Fibroblast of the aortic adventitia (primary cell): ENCODE measurements around the gene CCDC9B. TPM values are rescaled to one million over a fixed set of nuclear protein-coding genes. Genes with fewer than 3 reads are reported as not detected.

Experiments
- DNase-seq: peaks from one replicate; pipeline ENCODE4 v3.0.0-alpha.2; 2010; ENCODE audit warnings: low read depth
- H3K4me3 ChIP-seq: 2 replicates; pipeline ENCODE4 v1.5.1; 2011; ENCODE audit warnings: low read depth, mild to moderate bottlenecking, control low read depth, low read length, moderate library complexity
- CTCF ChIP-seq: IDR thresholded peaks from 2 replicates; pipeline ENCODE4 v1.5.1; 2011; ENCODE audit warnings: mild to moderate bottlenecking, low read length, control low read depth, inconsistent platforms; ENCODE audit not compliant: insufficient read depth
- total RNA-seq: library from RNA; depleted of rRNA; stranded (reverse); fragments of >200 nt; gene quantifications from 2 replicates; pipeline ENCODE4 v1.2.3, GENCODE V29; 2012; ENCODE audit warnings: low replicate concordance

Gene CCDC9B
- total RNA-seq, 1 donor: 16.2 TPM

- no peak for DNase-seq
- peak; percentile 9 for TF ChIP-seq CTCF
- peak overlapping the region; percentile 64 for H3K4me3 ChIP-seq
These were observed 1.2 kb downstream of the CCDC9B start for GRCh38 chr15:40339621-40339945.

DNA sequence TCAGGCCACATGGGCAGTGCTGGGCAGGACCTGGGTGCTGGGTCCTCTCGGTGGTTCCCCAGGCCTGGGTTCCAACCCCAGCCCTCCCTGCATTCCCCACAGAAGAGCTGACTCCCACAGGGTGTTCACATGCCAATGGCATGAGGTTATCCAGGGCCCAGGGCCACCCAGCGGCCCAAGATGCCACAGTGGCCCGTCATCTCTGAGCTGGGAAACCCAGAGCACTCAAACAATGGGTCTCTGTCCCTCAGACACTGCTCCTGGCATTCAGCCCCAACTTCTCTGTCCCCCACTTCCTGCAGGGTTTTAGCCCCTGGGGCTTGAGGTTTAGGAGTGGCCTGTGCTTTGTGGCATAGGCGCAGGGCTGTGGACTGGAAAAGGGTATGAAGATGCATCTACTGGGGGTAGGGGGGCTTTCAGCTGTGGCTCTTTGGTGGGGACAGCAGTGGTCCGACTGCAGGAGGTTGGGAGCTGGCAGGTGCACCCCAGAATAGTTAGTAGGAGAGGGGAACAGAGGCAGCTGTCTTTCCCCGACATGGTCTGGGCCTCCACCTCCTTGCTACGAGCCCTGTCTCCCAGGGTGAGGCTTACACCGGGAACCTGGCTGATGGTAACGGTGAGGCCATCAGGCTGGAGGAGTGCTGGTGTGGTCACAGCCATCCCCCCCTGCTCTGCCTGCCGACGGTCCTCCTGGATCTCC is 1.7 kb downstream of the CCDC9B start:
- DNase-seq: peak; percentile 75
- peak overlapping the region; percentile 64 for H3K4me3 ChIP-seq
- TF ChIP-seq CTCF: no peak

DNA sequence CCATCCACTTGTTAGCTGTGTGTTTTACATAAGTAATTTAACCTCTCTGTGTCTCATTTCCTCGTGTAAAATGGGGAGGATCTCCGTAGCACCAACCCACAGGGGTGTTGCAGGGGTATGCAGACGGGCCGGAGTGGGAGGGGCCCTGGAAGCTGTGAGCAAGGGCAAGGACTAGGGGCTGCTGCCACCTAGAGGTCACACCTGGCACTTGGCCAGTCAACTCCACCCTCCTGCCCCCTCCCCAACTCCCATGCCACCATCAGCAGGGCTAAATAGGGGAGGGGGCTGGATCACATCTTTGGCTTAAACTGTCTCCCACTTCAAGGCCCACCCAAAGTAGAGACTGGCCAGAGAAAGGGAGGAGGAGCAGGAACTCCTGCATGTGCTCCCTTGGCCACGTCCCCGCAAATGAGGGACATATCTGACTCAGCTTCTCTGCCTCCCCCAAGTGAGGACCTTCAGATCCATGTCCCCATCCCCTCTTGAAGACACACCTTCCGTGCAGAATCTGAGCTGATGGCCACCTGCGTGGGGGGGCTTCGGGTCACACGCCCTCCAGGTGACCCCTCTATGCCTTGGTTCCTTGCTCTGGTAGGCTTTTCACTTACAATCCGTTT is 2.6 kb downstream of the CCDC9B start:
- peak overlapping the region; percentile 64 for H3K4me3 ChIP-seq
- TF ChIP-seq CTCF: peak; percentile 53
- DNase-seq: peak; percentile 42

GRCh38 chr15:40337597-40337996 is 3.1 kb downstream of the CCDC9B start:
- no peak for DNase-seq
- no peak for TF ChIP-seq CTCF
- no peak overlapping the region for H3K4me3 ChIP-seq

DNA sequence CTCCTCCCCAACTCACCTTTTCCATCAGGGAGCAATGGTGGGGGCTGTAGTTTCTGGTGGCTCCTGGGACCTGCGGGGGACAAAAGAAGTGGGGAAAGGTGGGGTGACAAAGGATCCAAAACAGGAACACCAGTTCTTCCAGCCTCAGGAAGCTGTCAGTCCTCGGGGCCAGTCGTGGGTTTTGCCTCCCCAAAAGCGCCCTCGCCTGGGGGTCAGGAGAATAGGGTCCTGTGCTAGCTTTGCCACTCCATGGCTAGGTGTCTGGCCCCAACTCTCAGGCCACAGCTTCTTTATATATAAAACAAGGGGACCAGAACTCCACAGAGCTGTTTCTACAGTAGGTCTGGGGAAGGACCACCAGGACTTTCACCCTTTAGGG is 4.0 kb downstream of the CCDC9B start:
- TF ChIP-seq CTCF: no peak
- no peak for DNase-seq
- no peak overlapping the region for H3K4me3 ChIP-seq

DNA sequence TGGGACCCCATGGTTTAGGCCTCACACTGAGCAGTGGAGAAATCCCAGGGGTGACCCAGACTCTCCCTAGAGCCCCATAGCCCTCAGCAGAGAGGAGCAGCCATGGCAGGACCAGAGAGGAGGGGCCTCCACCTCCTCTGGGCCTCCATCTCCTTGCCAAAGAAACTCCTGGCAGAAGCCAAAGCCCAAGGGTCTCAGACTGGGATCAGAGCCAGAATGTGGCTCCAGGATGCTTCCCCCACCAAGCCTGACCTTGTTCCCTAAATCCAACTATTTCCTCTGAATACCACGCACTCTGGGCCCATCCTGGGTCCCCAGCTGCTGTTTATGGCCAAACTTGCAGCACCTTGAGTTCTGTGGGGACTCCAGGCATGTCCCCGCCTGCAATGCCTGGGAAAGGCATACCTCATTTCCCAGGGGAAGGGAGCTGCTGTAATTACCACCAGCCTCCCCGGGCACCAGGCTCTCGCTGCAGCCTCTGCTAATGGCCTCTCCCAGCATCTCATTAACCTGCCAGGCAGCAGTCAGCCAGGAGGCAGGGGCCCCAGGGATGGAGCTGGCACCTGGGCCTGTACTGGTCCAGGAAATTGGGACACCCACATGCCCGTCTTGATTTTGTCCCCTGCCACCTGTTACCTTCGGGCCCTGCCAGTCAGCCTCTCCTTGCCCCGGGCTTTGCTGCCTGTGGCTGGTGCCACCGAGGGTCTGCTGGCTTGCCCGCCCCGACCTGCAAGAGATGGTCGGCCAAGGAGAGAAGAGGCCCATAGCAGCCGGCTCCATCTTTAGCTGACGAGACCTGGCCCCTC is 4.6 kb downstream of the CCDC9B start:
- no peak for TF ChIP-seq CTCF
- no peak for DNase-seq
- no peak overlapping the region for H3K4me3 ChIP-seq
